ENCODE data around the gene NEUROG2. TPM values are rescaled to one million over a fixed set of nuclear protein-coding genes. Genes with fewer than 3 reads are reported as not detected.
"Not testable (repeated sequence)": the region's sequence is repeated elsewhere in the genome, so short reads cannot be mapped to it uniquely, and the experiment has no call there.

NEUROG2 gene
- not detected for total RNA-seq

DNA sequence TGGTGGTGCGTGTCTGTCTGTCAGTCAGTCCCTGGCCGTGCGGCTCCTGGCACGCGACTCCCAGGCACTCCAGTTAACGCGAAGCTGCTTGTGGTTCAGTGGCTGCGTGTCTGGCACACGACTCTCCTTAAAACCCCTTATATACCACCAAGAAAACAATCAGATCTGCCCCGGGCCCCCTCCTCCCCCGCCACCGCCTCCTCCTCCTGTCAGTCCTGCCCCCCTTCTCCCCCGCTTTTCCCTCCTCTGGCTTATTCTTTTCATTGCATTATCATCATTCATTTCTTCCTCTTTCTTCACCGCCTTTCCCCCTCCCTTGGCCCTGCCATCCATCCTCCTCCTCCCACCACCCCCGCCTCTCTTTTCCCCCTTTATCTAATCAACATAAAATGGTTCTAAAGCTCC lies at the start of gene NEUROG2:
NEUROG2 (minus strand) TSS at position 115 of the 405 bp plus-strand sequence. CDS start 705 bp downstream, outside the sequence.
- DNase-seq = no peak

DNA sequence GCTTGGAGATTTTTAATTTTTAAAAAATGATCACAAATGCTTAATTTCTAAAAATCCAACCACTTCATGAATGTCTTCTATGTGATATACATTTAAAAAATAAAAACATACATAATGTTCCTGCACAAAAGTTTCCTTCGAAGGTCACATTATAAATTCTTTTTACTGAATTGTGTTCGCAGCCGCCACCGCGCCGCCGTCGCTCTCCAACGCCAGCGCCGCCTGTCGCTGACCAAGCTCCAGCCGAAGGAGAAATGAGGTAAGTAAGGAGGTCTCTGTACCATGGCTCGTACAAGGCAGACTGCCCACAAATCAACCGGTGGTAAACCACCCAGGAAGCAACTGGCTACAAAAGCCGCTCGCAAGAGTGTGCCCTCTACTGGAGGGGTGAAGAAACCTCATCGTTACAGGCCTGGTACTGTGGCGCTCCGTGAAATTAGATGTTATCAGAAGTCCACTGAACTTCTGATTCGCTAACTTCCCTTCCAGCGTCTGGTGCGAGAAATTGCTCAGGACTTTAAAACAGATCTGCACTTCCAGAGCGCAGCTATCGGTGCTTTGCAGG lies 48.8 kb upstream of the NEUROG2 start:
- no peak for DNase-seq

DNA sequence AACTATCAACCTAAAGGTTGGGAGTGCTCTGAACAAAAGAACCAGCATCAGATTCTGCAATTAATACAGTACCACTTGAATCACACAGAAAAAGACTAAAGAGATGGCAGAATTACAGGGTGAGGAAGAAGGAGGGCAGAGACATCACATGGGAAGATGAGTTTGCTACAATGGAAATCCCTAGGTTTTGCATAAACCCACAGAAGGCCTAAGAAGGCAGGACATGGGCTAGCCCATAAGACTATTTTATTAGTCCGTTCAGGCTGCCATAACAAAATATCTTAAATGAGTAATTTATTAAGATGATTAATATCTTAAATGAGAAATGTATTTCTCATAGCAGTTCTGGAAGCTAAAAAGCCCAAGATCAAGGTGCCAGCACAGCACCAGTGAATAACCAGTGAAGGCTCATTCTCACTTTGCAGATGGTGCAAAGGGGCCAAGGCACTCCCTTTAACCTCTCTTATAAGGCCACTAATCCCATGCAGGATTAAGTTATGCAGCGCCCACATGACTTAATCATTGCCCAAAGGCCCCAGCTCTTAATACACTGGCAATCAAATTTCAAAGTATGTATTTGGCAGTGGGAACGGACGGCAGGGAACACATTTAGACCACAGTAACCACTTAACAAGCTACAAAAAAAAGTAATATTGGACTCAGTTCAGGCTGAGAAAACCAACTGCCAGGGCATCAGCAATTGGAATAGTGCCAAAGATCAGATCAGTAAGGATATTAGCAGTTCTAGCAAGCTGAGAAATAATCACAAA lies 47.6 kb upstream of the NEUROG2 start:
- DNase-seq = no peak

DNA sequence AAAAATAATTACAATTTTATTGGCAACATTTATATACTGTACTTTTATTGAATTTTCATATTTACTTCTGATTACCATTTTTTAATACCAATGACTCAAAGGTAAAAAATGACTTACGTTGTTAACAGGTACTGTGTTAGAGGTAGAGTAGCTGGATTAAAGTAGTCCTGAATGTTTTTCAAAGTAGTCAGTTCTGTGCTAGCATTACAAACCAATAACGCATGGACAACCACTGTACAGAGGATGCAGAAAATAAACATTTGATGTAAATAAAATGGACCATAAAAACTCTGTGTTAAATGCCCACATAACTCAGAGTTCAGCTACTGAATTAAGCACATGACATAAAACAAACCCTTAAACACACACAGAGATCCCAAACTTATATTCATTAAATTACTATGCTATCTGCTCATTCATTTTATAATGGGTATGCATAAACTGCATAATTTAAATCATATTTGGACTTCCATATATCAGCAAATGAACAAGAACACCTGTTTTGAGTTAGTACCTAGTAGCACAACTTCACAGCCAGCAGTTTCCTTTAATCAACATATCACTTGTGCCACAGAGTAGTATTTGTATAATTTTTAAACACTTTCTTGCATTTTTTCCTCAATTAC lies 46.4 kb upstream of the NEUROG2 start:
- no peak for DNase-seq

DNA sequence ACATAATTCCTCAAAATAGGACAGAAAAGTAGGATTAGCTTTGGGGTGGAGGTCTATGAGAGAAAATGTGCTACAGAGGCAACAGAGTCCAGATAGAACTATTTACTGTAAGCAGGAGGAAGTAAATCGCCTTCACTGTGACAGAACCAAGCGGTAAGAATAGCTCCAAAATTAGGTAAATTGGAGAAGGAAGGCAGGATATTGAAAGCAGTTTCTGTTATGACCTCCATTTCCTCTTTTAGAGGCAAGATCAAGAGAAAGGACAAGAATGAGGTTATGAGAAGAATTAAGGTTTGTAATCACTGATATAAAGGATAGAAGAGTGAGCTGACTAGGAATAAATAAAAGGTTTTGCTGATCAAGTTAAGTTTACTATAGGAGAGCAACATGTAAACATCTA lies 44.1 kb upstream of the NEUROG2 start:
- no peak for DNase-seq

DNA sequence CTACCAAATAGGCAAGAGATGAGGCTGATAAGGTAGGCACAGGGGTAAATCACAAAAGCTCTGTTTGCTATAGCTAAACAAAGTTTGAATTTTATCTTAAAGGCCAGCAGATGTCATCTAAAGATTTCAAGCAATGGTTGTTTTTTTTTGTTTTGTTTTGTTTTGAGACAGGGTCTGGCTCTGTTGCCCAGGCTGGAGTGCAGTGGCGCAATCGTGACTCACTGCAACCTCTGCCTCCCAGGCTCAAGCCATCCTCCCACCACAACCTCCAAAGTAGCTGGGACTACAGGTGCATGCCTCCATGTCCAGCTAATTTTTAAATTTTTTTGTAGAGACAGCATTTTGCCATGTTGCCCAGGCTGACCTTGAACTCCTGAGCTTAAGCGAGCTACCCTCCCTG lies 43.1 kb upstream of the NEUROG2 start:
- DNase-seq = no peak

DNA sequence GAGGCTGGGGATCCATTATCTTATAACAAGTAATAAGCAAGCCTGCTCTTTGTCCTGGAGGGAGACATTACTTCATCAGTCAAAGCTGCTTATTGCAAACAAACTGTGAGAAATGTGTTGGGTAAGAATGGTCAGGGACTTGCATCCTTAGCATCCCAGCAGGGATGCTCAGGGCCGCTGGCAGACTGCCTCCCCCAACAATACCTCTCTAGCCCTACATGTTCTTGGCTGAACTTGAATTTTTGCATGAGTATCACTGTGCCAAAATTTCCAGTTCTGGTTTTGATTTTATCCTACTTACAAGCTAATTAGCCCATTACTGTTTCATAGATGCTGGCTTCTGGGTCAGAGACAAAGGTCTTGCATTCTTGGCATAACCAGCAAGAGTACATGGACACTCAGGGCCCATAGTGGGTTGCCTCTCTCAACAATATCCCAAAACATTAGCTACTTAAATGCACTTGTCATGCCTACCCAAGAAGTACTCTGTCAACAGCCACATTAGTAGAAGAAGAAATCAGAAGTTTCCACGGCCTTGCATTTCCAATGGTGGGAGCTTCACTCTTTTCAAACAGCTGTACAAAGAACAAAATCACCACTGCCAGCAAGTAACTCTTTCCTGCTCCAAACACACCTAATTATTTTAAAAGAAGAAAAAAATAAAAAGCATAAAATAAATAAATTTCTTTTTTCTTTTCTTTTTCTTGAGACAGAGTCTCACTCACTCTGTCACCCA lies 41.9 kb upstream of the NEUROG2 start:
- no peak for DNase-seq

DNA sequence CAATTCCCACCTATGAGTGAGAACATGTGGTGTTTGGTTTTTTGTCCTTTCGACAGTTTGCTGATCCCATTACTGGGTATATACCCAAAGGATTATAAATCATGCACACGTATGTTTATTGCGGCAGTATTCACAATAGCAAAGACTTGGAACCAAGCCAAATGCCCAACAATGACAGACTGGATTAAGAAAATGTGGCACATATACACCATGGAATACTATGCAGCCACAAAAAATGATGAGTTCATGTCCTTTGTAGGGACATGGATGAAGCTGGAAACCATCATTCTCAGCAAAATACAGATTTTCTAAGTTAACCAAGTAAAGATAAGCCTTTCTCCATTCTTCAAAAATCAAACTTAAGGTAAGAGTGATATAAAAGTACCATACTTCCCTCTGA lies 38.3 kb upstream of the NEUROG2 start:
- DNase-seq = not testable (repeated sequence)

DNA sequence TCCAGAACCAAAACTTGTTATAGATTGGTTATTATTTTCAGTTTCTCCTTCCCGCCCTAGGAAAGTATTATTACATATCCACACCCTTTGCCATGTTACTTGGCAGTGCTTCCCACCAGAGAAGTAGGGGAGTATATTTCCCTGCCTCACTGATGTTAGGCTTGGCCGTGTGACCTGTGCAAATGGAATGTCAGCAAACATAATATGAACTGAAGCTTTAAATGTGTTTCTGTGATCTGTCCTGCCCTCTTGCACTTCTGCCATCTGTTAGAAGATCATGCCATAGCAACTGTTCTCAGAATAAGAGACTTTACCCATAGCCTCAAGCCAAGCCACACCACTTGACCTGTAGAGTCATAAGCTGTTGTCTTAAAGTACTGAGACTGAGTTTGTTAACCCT lies 36.7 kb upstream of the NEUROG2 start:
- DNase-seq = no peak

DNA sequence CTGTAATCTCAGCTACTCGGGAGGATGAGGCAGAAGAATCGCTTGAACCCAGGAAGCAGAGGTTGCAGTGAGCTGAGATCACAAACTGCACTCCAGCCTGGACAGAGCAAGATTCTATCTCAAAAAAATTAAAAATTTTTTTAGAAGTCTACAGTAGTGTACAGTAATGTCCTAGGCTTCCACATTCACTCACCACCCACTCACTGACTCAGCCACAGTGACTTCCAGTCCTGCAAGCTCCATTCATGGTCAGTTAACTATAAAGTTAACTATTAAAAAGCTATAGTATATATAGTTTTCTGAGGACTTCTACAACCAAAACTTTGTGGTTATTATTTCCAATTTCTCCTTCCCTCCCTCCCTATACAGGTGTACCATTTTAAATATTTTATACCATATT lies 34.7 kb upstream of the NEUROG2 start:
- DNase-seq = no peak

DNA sequence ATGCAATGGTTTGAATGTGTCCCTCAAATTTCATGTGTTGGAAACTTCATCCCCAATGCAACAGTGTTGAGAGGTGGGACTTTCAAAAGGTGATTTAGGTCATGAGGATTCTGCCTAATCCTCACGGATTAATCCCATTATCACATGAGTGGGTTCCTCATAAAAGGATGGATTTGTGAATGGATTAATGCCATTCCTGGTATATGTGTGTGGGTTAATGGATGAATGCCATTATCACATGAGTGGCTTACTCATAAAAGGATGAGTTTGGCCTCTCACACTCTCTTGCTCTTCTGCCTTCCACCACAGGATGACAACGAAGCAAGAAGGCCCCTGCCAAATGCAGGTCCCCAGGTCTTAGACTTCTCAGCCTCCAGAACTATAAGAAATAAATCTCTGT lies 30.5 kb upstream of the NEUROG2 start:
- DNase-seq = no peak

DNA sequence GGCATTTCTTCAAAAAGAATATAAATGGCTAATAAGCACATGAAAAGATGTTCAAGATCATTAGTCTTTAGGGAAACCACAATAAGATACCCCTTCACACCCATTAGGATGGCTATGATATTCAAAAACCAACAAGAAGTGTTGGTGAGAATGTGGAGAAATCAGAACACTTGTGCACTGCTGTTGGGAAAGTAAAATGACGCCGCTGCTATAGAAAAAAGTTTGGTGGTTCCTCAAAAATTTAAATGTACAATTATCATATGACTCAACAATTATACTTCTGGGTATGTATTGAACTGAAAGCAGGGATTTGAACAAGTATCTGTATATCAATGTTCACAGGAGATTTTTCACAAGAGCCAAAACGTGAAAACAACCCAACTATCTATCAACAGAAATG lies 29.4 kb upstream of the NEUROG2 start:
- no peak for DNase-seq

DNA sequence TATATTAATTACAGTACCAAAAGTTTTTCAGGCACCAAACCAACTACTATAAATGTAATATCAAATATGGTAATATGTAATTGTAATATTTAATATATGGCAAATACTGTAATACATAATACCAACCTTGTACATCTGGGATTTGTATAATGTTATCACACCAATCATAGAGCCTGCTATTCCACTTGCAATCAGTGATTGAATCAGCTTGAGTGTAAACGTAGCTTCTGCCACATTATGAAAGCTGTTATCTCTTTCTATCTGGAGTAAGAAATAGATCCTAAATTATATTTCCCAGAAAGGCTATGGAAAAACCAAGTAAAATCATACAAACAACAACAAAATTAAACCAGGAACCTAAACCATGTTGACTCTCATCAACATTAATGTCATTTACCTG lies 24.7 kb upstream of the NEUROG2 start:
- DNase-seq = no peak

DNA sequence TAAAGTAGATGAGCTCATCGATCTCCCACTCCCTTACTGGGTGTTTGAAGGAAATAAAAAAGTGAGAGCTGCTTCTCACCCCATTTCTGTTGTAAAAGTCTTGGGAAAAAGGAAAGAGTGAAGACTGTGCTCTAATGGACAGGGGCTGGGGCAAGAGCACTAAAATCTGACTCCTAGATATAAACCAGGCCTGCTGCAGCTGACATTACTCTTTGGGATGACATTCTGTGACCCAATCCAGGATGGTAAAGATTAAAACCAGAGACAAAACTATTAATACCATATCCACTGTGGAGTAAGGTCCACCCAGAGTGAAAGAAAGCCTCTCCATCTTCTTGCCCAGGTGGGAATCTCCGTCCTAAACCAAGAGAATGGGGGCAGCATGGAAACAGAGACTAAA lies 20.1 kb upstream of the NEUROG2 start:
- DNase-seq = no peak

DNA sequence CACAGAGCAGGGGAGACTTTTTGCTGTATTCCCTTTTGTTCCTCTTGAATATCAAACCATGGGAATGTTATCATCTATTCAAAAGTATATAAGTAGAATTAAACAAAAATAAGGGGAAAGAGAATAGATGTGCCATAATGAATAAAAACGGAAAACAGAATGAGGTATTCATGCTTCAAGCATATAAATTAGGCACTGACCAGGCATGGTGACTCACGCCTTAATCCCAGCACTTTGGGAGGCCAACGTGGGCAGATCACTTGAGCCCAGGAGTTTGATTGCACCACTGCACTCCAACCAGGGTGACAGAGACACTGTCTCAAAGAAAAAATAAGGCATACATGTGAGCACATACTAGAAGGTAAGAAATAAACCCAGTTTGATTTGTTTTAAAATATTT lies 16.3 kb upstream of the NEUROG2 start:
- no peak for DNase-seq

DNA sequence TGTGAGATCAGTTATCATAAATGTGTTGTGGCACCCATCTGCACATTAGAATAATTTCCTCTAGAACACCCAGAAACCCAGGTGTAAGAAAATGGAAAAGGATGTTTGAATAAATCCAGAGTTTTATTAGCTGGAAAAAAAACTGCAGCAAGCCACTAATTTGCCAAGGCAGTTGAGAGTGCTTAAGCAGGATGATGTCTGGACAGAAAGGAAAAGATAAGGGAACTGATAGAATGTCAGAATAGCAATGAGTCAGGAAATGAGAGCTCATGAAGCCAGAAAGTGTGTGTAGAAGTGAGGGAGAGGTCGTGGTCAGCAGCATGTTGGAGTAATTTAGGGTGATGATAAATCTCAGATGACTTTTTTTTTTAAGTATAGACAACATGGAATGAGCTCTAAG lies 15.2 kb upstream of the NEUROG2 start:
- DNase-seq = no peak

DNA sequence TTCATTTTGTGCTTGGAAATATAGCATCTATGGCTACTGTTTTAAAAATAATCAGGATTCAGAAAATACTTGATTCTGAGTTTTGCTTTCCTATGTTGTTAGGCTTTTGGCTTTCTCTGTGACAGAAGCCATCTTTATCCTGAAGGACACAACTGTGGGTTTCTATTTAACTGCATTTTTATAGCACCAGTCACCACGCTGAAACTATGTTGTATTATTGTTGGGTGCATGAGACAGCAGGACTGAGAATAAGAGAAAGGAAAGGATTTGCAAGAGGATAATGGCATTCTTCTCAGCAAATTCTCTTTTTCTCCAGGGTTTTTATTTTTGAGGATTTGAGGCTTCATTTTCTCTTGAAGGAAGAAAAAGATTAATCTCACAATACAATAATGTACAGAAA lies 10.1 kb upstream of the NEUROG2 start:
- DNase-seq = no peak

DNA sequence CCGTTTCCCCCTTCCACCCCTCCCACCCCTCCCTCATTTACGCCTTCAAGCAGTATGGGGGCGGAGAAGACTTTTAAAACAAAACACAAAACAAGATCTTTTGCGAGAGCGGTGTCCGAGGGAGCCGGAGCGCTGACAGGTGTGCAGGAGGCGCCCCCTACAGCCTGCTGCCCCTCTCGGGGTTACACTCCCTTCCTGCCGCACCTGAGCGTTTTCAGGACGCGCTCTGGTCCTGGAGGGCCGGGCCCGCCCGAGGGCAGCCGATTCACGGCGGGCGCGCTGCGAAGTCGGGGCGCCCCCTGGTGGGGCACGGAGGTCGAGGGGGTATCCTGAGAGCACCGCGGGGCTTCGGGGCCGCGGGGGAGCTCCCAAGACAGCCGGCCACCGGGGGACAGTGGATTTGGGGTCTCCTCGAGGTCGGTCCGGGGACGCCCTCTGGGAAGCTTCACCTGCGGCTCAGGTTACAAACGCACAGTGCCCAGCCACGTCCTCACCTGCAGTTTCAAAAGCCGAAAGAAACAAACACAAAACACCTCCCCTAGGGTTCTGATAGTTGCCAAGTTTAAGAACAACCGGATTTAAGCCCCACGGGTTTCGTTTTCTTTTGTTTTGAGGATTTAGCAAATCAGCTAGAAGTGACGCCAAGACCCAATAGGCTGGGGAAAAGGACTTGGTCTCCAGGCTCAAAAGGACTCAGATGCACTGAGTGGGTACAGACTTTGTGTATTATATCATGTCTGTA lies 8.0 kb upstream of the NEUROG2 start:
- DNase-seq = no peak

DNA sequence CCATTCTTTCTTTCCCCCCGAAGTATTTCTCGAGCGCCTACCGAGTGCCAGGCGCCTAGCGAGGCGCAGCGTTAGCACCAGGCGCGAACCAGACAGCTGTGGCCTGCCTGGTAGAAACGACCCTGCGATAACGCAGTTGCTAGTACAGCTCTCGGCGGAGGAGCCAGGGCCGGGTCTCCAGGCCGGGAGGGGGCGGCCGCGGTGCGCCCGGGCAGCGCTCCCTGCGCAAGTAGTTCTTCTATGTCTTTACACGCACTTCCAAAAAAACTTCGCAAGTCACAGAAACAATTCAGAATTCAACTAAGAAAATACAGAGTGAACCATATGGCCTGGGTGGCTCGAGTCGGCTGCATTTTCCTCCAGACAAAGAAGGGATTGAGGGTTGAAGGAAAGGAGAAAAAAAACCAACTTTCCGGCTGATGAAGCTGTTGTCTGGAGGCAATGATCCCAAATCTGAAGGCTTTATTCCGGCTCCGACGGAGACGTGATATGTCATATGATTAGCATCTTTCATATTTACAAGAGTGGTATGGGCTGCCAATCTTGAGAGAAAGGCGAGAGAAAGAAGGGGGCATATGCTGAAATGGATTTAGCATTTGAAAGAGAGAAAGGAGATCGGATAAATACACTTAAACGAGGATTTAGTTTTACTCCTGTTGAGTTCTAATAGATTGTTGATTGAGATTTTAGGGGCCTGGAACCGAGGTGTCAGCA lies 7.2 kb upstream of the NEUROG2 start:
- peak; percentile 38 for DNase-seq

DNA sequence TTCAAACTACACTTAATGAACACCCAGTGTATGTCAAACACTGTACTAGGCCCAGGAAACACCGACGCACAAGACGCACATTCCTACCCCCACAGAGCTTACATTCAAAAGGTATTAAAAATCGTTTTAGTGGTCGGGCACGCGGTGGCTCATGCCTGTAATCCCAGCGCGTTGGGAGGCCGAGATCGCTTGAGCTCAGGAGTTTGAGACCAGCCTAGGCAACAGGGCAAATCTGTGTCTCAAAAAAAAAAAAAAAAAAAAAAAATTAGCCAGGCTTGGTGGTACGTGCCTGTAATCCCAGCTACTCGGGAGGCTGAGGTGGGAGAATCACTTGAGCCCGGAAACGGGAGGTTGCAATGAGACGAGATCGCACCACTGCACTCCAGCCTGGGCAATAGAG lies 6.5 kb upstream of the NEUROG2 start:
- not testable (repeated sequence) for DNase-seq

DNA sequence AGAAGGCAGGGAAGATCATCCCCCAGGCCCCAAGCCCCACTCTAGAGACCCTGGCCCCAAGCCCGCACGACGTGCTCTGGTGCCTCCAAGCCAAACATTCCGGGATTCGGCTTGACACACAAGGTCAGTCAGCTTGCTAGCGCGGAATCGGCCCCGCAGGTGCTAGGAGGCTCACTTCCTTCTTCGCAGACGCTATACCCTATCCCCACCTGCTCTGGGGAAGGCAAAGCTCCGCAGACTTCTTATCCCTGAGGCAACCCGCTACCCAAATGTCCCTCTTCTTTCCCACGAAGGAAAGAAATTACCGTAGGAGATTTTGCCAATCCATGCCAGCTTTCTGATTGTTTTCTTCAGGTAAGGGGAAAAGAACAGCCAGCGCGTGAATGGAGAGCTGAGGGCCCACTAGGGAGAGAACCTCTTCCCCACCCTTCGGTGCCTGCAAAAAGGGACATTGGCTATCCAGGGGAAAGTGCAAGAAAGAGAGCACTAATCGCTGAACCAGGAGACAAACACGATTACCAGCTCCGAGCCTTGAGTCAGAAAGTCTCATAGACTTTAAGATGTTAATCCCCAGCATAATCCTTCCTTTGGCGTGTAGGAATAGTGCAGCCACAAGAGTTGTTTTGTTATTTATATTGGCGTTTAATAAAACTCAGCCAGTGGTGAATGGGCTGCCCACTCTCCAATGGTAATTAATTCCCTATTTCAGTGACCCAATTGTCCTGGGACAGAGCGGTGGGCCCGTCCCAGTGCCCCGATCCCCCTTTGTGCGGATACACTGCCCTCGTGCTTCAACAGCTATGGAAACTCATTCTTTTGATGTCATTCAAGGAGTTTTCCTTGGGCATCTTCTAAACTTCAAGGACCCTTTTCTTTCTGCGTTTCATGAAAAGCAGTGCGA lies 5.4 kb upstream of the NEUROG2 start:
- DNase-seq = no peak

All from skin of body (tissue), 2 donors.